ENCODE results near the gene OR6B2.
"Not testable (repeated sequence)": the region's sequence is repeated elsewhere in the genome, so short reads cannot be mapped to it uniquely, and the experiment has no call there.

Gene OR6B2

DNA sequence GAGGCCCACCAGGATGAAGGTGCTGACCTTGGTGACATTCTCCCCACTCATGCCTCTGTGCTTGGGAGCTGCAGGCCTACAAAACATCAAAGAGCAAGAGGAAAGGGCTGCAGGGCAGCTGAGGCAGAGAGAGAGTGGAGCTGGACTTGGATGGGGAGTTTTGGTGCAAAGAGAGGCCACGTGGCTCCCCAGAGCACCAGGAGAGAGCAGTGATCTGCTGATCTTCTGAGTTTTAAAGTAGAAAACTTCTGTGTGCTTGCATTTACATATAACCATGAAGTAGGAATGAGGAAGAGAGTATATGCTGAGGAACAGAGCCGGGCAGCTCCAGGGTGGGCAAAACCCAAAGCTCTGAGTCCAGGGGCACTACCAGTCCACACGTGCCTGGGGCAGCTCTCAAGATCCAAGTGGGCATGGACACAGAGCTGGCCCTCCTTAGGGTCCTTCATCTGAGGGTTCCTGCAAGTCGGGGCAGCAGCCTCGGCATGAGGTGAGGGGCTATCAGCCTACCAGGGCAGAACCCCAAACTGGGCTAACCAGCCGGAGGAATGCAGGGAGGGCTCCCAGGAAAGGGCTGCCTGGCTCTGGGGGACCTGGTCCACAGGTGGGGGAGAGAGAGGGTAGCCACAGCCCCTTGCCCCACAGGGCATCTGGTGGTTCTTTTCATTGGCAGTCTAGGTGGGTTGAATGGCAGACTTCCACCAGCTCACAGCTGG, at the start of gene OR6B2:
TSS of gene OR6B2 (minus strand) at position 51 of the 716 bp plus-strand sequence. CDS start at position 51, 0 bp downstream.
- DNase-seq (ENCODE audit: low read depth): no peak

DNA sequence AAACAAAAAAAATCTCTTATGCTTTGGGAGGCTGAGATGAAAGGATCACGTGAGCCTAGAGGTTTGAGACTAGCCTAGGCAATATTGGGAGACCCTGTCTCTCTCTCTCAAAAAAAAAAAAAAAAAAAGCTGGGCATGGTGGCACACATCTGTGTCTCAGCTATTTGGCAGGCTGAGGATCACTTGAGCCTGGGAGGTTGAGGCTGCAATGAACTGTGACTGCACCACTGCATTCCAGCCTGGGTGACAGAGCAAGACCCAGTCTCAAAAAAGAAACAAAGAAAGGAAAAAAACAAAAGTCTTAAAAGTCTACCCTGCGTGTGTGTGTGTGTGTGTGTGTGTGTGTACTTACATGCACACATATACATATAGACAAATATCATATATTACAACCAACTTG, 48.4 kb upstream of the OR6B2 start:
- no peak for DNase-seq (ENCODE audit: low read depth)

DNA sequence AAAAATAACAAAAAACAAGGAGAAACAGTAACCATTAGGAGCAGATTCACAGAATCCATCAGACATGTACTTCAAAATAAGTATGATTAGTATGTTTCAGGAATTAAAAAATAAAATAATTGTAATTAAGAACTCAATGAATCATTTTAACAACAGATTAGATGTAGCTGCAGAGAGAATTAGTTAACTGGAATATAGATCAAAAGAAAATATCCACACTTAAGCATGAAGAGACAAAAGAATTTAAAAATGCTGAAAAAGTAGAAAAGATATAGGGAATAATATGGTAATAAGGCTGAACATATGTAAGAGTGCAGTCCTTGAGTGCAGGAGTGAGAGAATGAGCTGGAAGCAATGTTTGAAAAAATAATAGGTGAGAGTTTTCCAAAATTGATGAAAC, 47.2 kb upstream of the OR6B2 start:
- no peak for DNase-seq (ENCODE audit: low read depth)

DNA sequence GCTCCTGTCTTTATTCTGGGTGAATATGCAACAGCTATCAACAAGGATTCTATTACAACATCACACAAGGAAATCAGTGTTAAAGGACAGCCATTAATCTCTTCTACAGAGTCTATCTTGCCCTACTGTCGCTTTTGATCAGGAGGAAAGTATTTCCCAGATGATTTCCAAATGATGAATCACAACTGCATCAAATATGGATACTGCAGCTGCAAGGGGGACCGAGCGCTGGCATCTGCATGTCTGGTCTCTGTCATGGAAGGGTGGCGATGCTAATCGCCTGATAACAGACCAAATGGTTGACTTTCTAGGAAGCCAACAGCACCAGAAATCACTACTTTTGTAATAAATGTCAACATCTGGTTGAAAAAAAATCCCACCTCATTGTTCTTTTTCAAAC, 44.3 kb upstream of the OR6B2 start:
- no peak for DNase-seq (ENCODE audit: low read depth)

DNA sequence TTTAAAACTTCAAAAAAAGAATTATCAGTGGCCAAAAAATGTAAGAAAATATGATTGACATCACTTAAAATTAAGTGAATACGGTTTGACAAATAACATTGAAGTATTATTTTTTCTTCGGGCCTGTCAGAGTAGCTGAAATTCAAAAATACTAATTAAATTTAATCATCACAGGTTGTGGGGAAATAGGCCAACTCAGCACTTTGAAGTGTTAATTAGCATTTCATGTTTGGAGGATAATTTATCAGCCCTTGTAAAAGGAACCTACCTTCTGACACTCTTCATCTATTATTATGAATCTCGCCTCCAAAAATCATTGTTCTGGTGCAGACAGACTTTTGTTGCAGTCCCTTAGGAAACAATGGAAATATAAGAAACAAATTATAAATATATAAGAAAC, 40.7 kb upstream of the OR6B2 start:
- DNase-seq (ENCODE audit: low read depth): no peak

DNA sequence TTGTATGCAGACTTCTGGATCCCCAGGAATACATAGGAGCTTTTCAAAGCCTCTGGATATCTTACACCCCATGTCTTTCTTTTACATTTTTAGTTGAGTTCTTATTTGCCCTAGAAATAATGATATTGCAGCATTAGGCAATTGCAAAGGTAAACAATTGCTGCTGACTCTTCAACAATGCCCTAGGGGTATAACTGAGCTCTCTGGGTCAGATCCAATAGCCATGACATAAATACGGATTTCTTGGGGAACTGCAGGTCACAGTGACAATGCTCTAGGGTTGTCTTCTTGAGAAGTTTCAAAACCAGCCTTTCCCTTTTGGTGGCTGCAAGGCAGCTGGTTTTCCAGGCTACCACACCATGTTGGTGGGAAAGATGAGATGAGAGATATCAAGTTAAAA, 39.6 kb upstream of the OR6B2 start:
- no peak for DNase-seq (ENCODE audit: low read depth)

DNA sequence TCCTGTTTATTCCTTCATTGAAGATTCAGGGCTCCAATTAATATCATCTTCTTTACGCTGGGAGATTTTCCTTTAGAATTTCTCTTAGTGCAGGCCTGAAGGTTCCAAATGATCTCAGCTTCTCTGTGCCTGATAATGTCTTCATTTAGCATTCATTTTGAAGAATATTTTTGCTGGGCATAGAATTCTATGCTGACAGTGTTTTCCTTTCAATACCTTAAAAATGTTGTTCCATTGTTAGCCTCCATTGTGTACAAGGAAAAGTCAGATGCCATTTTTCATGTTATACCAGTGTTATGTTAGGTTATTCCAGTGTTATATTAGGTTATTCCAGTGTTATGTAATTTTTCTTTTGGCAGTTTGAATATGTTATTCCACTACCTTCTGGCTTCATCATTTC, 38.0 kb upstream of the OR6B2 start:
- DNase-seq (ENCODE audit: low read depth): no peak

DNA sequence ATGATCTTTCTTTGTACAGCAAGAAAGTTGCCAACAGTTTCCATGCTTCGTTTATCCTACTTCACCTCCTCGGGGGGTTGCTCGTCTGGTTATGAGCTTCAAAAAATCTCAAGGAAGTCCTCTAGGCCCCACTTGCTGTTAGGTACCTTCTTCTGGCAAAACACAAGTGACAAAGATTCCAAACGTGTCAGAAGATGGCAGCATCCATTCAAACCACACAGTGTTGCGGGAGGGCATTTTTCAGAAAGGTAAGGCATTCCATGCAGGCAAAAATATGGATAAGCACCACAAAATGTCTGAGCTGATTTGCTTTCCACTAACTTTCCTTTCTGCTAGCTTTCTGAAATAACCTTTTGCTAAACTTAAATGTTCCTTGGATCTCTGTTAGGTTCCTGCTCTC, 36.3 kb upstream of the OR6B2 start:
- no peak for DNase-seq (ENCODE audit: low read depth)

DNA sequence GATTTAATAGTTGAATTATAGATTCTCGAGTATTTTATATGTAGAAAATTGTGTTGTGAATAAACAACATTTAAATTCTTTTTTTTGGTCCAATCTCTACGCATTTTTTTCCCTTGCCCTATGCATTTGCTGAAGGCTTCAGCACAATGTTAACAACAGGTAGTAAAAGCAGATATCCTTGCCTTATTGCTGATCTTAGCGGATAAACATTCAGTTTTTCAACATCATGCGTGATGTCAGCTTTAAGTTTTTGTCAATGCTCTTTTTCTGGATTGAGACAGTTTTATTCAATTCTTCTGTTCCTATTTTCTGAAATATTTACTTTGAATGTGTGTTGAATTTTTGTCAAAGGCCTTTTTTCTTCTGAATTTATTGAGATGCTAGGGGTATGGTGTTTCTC, 34.7 kb upstream of the OR6B2 start:
- no peak for DNase-seq (ENCODE audit: low read depth)

DNA sequence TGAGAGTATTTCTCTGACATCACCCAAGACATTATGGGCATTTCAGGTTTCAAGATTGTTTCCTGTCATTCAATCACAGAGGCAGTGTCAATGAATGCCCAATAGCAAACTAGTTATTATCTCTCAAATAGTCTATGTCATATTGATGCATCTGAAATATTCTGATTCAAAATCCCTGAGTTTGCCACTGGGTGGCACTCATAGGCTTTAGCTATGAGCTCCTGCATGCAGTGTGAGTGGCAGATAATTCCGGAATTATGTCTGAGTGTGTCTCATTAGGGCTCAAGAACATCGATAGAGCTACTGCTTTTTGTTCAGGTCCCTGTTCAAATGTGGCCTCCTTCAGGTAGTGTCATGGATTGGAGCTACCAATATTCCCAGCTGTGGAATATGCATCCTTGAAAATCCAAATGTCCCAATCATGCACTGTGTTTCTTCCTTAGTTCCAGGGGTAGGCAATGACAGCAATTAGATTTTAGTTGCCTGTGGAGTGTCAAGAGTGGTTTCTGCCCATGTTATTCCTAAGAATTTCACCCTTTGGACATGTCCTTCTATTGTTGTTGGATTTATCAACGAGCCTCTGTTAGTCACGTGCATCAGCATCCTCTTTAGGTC, 30.9 kb upstream of the OR6B2 start:
- DNase-seq (ENCODE audit: low read depth): peak; percentile 39

DNA sequence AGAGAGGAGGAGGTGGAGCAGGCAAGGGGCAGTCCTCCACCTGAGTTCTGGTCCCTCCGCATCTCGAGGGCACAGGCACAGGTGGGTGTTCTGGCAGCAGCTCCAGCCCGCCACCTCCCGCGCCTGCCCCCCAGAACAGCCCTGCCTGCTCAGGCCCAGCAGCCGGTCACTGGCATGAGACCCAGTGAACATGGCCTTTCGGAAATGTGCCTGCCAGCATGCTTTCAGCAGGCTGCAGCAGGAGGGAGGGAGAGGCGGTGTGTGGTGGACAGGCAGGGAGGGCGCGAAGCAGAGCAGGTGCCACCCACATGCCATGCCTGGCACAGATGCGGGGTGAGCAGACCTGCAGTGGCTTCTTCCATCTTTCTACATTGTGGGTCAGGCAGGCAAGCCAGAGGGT, 26.4 kb upstream of the OR6B2 start:
- DNase-seq (ENCODE audit: low read depth): no peak

DNA sequence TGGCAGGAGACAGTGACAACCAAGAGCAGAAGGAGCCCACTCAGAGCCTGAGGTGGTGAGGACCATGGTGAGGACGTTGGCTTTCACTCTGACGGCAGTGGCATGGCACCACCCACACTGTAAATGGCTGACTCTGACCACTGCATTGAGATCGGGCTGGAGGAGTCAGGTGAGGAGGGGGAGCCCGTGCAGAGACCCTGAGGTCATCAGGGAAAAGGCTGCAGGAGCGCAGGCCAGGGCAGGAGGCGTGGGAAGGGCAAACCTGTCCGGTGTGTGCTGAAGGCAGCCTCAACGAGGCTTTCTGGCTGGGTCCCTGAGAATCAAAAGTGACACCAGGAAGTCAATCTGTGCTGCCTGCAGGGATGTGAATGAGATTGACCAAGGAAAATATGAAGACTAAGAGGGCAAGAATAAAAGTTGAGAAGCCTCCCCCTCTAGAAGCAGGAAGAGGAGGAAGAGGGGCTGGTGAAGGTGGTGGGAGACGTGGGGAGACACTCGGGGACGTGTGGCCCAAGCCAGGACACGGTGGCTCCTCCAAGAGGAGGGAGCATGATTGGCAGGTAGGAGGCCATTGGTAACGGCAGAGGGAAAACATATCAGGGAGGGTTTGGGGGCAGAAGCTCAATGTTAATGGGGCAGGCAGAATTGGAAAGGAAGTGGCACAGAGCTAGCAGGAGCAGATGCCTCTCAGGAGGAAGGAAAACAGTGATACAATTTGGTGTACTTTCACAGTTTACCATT, 25.1 kb upstream of the OR6B2 start:
- no peak for DNase-seq (ENCODE audit: low read depth)

DNA sequence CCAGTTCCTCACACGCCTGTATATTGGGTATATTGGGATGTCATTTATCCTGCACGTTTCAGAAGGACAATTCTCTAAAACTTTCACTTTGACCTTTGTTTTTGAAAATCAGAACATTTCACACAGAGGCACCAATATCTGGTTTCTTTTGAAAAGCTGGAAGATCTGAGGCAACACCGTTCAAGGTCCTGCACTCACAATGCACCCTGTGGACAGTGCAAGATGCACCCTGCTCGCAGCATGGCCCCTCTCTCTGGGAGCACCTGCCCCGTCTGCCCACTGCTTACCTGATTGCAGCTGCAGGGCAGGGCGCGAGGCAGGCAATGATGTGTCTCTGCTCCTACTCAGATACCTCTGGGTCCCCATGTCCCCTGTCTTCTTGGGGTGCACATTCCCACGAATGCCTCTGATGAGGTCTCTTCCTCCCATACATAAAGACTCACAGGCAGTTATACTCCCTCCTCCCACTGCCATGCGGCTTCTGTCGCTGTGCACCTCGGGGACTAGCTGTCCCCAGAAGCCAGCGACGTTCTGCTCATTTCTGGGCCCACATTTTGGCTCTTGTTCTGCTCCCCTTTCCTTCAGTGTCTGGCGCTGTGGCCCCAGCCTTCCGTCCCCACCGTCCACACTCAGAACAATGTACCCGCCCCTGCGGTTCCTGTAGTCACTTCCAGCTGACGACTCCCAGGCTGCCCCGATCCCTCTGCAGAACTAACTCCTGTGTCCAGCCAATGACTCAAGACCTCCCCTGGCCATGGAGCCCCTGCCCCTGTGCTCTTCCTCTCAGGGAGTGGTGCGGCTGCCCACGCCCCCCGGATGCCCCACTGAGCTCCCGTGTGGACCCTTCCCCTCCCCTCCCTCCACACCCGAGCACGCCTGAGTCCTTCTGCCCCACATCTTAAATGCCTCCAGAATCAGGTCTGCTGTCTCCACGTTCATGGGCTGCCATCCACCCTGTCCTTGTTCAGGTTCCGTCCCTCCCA, 23.2 kb upstream of the OR6B2 start, which contains the start of gene OR6B3:
TSS of gene OR6B3 (minus strand) at position 349 of the 983 bp plus-strand sequence.
- no peak for DNase-seq (ENCODE audit: low read depth)

DNA sequence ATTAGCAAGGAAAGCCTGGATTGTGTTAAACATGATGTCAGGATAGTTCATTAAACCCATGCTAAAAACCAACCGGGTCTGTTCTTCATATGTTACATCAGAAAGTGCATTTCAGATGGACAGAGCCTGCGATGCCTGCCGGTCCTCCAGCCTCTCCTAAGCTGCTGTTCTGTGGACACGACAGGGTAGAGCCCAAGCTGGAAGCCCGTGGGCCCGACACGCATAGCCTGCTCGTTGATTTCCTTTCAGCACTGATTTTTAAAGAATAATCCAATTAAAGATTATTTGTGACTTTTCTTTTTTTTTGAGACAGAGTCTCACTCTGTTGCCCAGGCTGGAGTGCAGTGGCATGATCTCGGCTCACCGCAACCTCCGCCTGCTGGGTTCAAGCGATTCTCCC, 22.3 kb upstream of the OR6B2 start:
- DNase-seq (ENCODE audit: low read depth): no peak

DNA sequence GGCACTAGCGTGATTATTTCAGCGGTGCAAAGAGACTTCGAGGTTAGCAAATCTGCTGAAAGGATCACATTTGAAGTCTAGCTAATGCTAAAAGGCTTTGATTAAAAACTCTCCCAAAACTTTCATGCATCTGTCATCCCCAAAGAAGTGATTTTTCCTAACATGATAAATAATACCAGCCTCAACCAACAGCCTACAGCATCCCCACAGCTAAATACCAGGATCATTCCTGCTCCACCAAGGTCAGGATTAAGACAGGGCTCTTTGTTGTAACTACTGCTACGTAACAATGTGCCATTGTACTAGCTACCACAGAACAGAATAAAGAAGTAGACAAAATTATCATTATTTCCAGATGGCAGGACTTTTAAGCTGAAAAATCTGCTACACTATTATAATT, 21.5 kb upstream of the OR6B2 start:
- DNase-seq (ENCODE audit: low read depth): no peak

DNA sequence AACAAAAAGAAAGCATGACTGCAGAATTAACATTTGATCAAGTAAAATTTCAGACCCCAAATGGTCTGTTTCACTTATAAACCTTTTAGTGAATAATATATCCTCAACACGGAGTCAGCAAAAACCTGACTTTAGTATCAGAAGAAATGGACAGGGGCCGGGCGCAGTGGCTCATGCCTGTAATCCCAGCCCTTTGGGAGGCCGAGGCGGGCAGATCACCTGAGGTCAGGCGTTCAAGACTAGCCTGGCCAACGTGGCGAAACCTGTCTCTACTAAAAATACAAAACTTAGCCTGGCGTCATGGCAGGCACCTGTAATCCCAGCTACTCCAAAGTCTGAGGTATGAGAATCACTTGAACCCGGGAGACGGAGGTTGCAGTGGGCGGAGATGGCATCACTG, 20.0 kb upstream of the OR6B2 start:
- no peak for DNase-seq (ENCODE audit: low read depth)

DNA sequence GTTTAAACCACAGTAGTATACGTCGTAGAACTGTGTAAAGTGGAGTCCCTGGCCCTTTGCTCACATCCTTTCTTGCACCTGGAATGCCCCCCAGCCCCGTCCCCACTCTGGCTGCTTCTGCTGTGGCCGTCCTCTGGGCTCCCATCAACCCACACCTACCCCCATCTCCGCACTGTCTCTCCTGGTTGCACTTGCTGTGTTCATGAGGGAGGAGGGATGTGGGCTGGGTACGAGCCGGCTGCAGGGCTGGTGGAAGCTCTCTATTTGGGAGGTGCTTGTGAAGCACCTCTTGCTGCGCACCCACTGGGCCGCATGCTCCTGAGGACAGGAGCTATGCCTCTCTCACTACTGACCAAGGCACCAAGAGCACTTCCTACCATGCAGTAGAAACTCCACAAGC, 18.0 kb upstream of the OR6B2 start:
- no peak for DNase-seq (ENCODE audit: low read depth)

DNA sequence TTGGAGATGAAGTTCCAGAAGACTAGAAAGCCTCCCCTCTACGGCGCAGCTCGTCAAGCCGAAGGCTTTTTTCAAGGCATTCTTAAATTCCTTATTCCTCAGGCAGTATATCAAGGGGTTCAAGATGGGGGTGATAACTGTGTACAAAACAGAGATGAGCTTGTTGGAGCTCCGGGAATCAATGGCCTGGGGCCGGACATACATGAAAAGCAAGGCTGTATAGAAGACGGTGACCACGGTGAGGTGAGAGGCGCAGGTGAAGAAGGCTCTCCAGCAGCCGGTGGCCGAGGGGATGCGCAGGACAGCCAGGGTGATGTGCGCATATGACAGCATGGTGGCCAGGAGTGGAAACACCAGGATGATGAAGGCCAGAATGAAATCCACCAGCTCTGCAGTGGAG, 14.9 kb upstream of the OR6B2 start:
- DNase-seq (ENCODE audit: low read depth): no peak

DNA sequence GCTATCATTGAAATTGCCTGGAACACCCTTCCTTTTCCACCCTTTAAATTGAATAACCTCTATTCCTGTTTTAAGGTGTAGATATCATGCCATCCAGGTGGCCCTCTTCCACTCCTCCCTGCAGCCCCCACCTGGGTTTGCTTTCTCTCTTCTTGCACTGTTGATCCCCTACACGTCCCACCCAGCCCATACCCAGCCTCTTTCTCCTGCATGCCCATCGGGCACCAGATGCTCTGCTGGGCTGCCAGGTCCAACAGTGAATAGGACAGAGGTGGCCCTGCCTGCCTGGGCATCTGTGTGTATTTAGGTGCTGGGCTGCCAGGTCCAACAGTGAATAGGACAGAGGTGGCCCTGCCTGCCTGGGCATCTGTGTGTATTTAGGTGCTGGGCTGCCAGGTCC, 13.9 kb upstream of the OR6B2 start:
- not testable (repeated sequence) for DNase-seq (ENCODE audit: low read depth)

DNA sequence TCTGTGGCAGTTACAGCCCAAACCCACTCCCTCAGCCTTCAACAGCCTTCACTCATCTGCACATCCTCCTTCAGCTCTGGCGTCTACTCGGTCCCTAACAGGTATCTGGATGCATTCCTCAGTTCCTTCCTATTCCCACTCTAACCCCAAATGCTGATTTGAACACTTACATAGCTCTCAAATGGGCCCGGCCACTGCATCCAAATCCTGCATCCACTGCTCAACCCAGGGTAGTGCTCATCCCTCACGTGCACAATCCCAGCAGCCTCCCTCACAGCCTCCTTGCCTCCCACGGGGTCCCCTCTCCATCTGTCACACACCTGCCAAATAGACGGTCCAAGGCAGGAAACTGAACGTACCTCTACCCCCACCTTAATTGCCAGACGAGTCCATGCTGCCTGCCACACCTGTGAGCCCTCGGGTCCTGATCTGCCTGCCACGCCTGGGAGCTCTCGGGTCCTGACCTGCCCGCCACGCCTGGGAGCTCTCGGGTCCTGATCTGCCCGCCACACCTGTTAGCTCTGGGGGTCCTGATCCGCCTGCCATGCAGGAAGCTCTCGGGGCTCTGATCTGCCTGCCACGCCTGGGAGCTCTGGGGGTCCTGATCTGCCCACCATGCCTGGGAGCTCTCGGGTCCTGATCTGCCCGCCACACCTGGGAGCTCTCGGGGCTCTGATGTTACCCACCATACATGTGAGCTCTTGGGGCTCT, 13.2 kb upstream of the OR6B2 start:
- no peak for DNase-seq (ENCODE audit: low read depth)

DNA sequence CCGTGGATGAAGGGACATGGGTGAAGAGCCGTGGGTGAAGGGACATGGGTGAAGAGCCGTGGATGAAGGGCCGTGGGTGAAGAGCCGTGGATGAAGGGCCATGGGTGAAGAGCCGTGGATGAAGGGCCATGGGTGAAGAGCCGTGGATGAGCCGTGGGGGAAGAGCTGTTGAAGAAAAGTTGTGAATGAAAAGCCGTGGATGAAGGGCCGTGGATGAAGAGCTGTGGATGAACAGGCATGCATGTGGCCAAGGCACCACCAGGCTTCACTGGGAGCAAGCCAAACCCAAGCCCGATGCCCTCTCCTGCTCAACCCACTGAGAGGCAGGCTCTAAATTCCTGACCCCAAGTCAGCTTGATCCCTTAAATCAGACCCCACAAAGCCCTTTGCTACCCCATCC, 12.5 kb upstream of the OR6B2 start:
- DNase-seq (ENCODE audit: low read depth): no peak
